Stimulated activated CD4-positive, alpha-beta T cell treated with anti-CD3 and anti-CD28 coated beads, Interleukin-2, amount 100 ng/mL, for 24 hours (primary cell): ENCODE results near the gene GNAZ.

Source experiments
- DNase-seq, 2 donors: peaks; one replicate each; pipeline ENCODE4 v3.0.0-alpha.2; 2020

Gene GNAZ

GRCh38 chr22:23079240-23079768 lies 9.0 kb downstream of the GNAZ start:
- DNase-seq = no peak

- DNase-seq = no peak
These were observed 9.6 kb downstream of the GNAZ start for GRCh38 chr22:23079814-23080521.

GRCh38 chr22:23080613-23081290 lies 10.4 kb downstream of the GNAZ start:
- DNase-seq = peak in 1 of 2 donors; percentile 8

- DNase-seq = no peak
These were observed 12.4 kb downstream of the GNAZ start for GRCh38 chr22:23082534-23083314.

GRCh38 chr22:23083315-23084021 lies 13.1 kb downstream of the GNAZ start:
- DNase-seq = no peak

- DNase-seq = no peak
These were observed 14.4 kb downstream of the GNAZ start for GRCh38 chr22:23084453-23085350.

GRCh38 chr22:23085351-23085671 lies 15.0 kb downstream of the GNAZ start:
- DNase-seq = no peak

GRCh38 chr22:23085785-23086184 lies 15.5 kb downstream of the GNAZ start:
- no peak for DNase-seq

GRCh38 chr22:23086263-23086662 lies 15.9 kb downstream of the GNAZ start:
- DNase-seq = no peak

- DNase-seq = no peak
These were observed 16.5 kb downstream of the GNAZ start for GRCh38 chr22:23086787-23087186.

GRCh38 chr22:23088199-23088604 lies 17.9 kb downstream of the GNAZ start:
- peak in 1 of 2 donors; percentile 17 for DNase-seq

GRCh38 chr22:23089010-23089409 lies 18.7 kb downstream of the GNAZ start:
- DNase-seq = no peak

- no peak for DNase-seq
These were observed 19.5 kb downstream of the GNAZ start for GRCh38 chr22:23089633-23090456.

- DNase-seq = no peak
These were observed 20.1 kb downstream of the GNAZ start for GRCh38 chr22:23090457-23090835.

GRCh38 chr22:23091760-23092159 lies 21.4 kb downstream of the GNAZ start:
- DNase-seq = no peak

GRCh38 chr22:23092217-23092955 lies 22.1 kb downstream of the GNAZ start:
- no peak for DNase-seq

GRCh38 chr22:23093051-23093788 lies 22.9 kb downstream of the GNAZ start:
- DNase-seq = no peak

- DNase-seq = no peak
These were observed 23.9 kb downstream of the GNAZ start for GRCh38 chr22:23094260-23094659.
